Loucy (cell line): Measurements from ENCODE around the gene NIPA2.

Experiments
- H2AFZ ChIP-seq: fragments of 200-600 bp; sonication (generic); 2 replicates; pipeline ENCODE4 v1.6.0; 2016; ENCODE audit warnings: antibody characterized with exemption, mild to moderate bottlenecking, low read length, moderate library complexity
- H3F3A ChIP-seq: fragments of 200-600 bp; 2 replicates; pipeline ENCODE4 v1.6.0; 2016; ENCODE audit warnings: antibody characterized with exemption, low read depth, mild to moderate bottlenecking
- H3K27me3 ChIP-seq: fragments of 200-600 bp; sonication (generic); 2 replicates; pipeline ENCODE4 v1.6.1; 2014; ENCODE audit warnings: low read length, mild to moderate bottlenecking; ENCODE audit not compliant: insufficient read depth, poor library complexity, severe bottlenecking
- H3K36me3 ChIP-seq: fragments of 200-600 bp; sonication (generic); 2 replicates; pipeline ENCODE4 v1.6.1; 2016; ENCODE audit warnings: low read length; ENCODE audit not compliant: insufficient read depth
- H3K4me1 ChIP-seq: fragments of 200-600 bp; sonication (generic); 2 replicates; pipeline ENCODE4 v1.5.1; 2014; ENCODE audit warnings: low read length, mild to moderate bottlenecking; ENCODE audit not compliant: insufficient read depth, poor library complexity, severe bottlenecking
- H3K4me2 ChIP-seq: fragments of 200-600 bp; sonication (generic); 2 replicates; pipeline ENCODE4 v1.6.0; 2014; ENCODE audit warnings: antibody characterized with exemption, low read length, low read depth, mild to moderate bottlenecking; ENCODE audit not compliant: poor library complexity, severe bottlenecking
- H3K4me3 ChIP-seq: fragments of 200-600 bp; sonication (generic); 2 replicates; pipeline ENCODE4 v1.5.1; 2014; ENCODE audit warnings: low read length, mild to moderate bottlenecking, mixed read lengths; ENCODE audit not compliant: poor library complexity, severe bottlenecking
- H3K79me2 ChIP-seq: fragments of 200-600 bp; sonication (generic); 2 replicates; pipeline ENCODE4 v1.6.1; 2014; ENCODE audit warnings: low read length; ENCODE audit not compliant: insufficient read depth
- H3K9ac ChIP-seq: fragments of 200-600 bp; sonication (generic); 2 replicates; pipeline ENCODE4 v1.6.0; 2014; ENCODE audit warnings: mild to moderate bottlenecking, low read depth, low read length, moderate library complexity; ENCODE audit not compliant: poor library complexity, severe bottlenecking
- H3K9me2 ChIP-seq: fragments of 200-600 bp; sonication (generic); replicated peaks from 2 replicates; pipeline ENCODE4 v1.6.1; 2016; ENCODE audit warnings: low read depth, low read length, mixed read lengths
- H3K9me3 ChIP-seq: fragments of 200-600 bp; sonication (generic); 2 replicates; pipeline ENCODE4 v1.6.1; 2014; ENCODE audit warnings: mild to moderate bottlenecking, antibody characterized with exemption, low read length, low read depth; ENCODE audit not compliant: insufficient read depth
- H4K20me1 ChIP-seq: fragments of 200-600 bp; sonication (generic); 2 replicates; pipeline ENCODE4 v1.6.0; 2014; ENCODE audit warnings: antibody characterized with exemption, low read length, mild to moderate bottlenecking; ENCODE audit not compliant: insufficient read depth, poor library complexity, severe bottlenecking
- CTCF ChIP-seq: fragments of 200-600 bp; sonication (generic); conservative IDR thresholded peaks from 2 replicates; pipeline ENCODE4 v1.5.1; 2014; ENCODE audit warnings: mild to moderate bottlenecking, antibody characterized with exemption, low read length
- EZH2phosphoT487 ChIP-seq: fragments of 200-600 bp; IDR thresholded peaks from 2 replicates; pipeline ENCODE4 v1.6.1; 2018; ENCODE audit warnings: antibody characterized with exemption, mild to moderate bottlenecking, moderate library complexity, borderline replicate concordance

NIPA2 gene

GRCh38 chr15:22881739-22882440 lies 43.4 kb downstream of the NIPA2 start:
- TF ChIP-seq EZH2phosphoT487 (no peak), CTCF (no peak)
- no peaks in the 10 kb centered on the region for H3K27me3 ChIP-seq
- no peaks in the 10 kb centered on the region for H4K20me1 ChIP-seq
- H3K9me3 ChIP-seq: no peaks in the 10 kb centered on the region
- no peak overlapping the region for H3K9ac ChIP-seq
- no peaks in the 10 kb centered on the region for H3K4me1 ChIP-seq
- H3F3A ChIP-seq: no peaks in the 10 kb centered on the region
- H3K4me3 ChIP-seq: no peak overlapping the region
- H2AFZ ChIP-seq: no peak overlapping the region
- no peaks in the 10 kb centered on the region for H3K79me2 ChIP-seq
- H3K36me3 ChIP-seq: no peaks in the 10 kb centered on the region
- no peaks in the 10 kb centered on the region for H3K9me2 ChIP-seq
- H3K4me2 ChIP-seq: no peak overlapping the region

DNA sequence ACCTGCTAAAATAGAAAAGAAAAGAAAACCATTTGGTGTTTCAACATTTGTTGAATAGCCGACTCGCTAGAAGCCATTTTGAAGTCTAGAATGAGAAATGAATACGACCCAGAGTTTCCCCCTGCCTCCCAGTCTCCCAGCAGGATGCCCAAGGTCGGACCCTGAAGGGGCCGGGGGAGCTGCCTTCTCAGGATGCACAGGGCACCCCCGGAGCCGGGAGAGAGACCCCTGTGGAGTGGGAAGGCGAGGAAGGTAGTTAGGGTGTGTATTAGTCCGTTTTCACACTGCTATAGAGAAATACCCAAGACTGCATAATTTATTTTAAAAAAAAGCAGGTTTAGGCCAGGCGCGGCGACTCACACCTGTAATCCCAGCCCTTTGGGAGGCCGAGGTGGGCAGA lies 44.7 kb downstream of the NIPA2 start:
- Histone ChIP-seq H3K79me2 (no peaks in the 10 kb centered on the region), H3K36me3 (no peaks in the 10 kb centered on the region), H3K9me2 (no peaks in the 10 kb centered on the region), H3K4me2 (no peak overlapping the region), H3F3A (no peaks in the 10 kb centered on the region), H3K4me3 (no peak overlapping the region), H3K9ac (no peak overlapping the region), H4K20me1 (no peaks in the 10 kb centered on the region), H2AFZ (no peak overlapping the region), H3K4me1 (no peaks in the 10 kb centered on the region), H3K27me3 (no peaks in the 10 kb centered on the region), H3K9me3 (no peaks in the 10 kb centered on the region)
- TF ChIP-seq CTCF: no peak
- no peak for TF ChIP-seq EZH2phosphoT487

GRCh38 chr15:22884344-22884743 lies 45.9 kb downstream of the NIPA2 start:
- Histone ChIP-seq H3K4me3 (no peak overlapping the region), H3K4me2 (no peak overlapping the region), H3K9ac (no peak overlapping the region), H3K79me2 (no peaks in the 10 kb centered on the region), H3K9me3 (no peaks in the 10 kb centered on the region), H4K20me1 (no peaks in the 10 kb centered on the region), H3K27me3 (no peaks in the 10 kb centered on the region), H2AFZ (no peak overlapping the region), H3K9me2 (no peaks in the 10 kb centered on the region), H3F3A (no peaks in the 10 kb centered on the region), H3K4me1 (no peaks in the 10 kb centered on the region), H3K36me3 (no peaks in the 10 kb centered on the region)
- TF ChIP-seq CTCF (peak; percentile 55), EZH2phosphoT487 (no peak)
